ENCODE data around the gene C10orf90.
A peak's percentile ranks its signal among the peaks of the same experiment; 100 is the strongest.

The C10orf90 gene

GRCh38 chr10:126634347-126634746 is 36.1 kb downstream of the C10orf90 start:
- DNase-seq, result no peak

- no peak for DNase-seq
These were observed 37.8 kb downstream of the C10orf90 start for GRCh38 chr10:126632705-126633104.

GRCh38 chr10:126629925-126630624 is 40.4 kb downstream of the C10orf90 start:
- no peak for DNase-seq

- no peak for DNase-seq
These were observed 41.7 kb downstream of the C10orf90 start for GRCh38 chr10:126628746-126629145.

GRCh38 chr10:126621846-126622245 is 48.6 kb downstream of the C10orf90 start:
- no peak for DNase-seq

GRCh38 chr10:126618466-126618865 is 52.0 kb downstream of the C10orf90 start:
- DNase-seq, result peak; percentile 47

- no peak for DNase-seq
These were observed 52.8 kb downstream of the C10orf90 start for GRCh38 chr10:126617733-126618132.

- DNase-seq, result no peak
These were observed 53.3 kb downstream of the C10orf90 start for GRCh38 chr10:126617208-126617607.

GRCh38 chr10:126616737-126617136 is 53.8 kb downstream of the C10orf90 start:
- DNase-seq, result no peak

- no peak for DNase-seq
These were observed 59.2 kb downstream of the C10orf90 start for GRCh38 chr10:126611303-126611702.

GRCh38 chr10:126609566-126609965 is 60.9 kb downstream of the C10orf90 start:
- DNase-seq, result no peak

- no peak for DNase-seq
These were observed 70.4 kb downstream of the C10orf90 start for GRCh38 chr10:126599949-126600682.

GRCh38 chr10:126598009-126598408 is 72.5 kb downstream of the C10orf90 start:
- DNase-seq, result peak; percentile 58

- peak; percentile 42 for DNase-seq
These were observed 73.3 kb downstream of the C10orf90 start for GRCh38 chr10:126597211-126597610.

- no peak for DNase-seq
These were observed 73.9 kb downstream of the C10orf90 start for GRCh38 chr10:126596472-126597016.

GRCh38 chr10:126595160-126595559 is 75.3 kb downstream of the C10orf90 start:
- DNase-seq, result peak; percentile 9

GRCh38 chr10:126593968-126594701 is 76.4 kb downstream of the C10orf90 start:
- DNase-seq, result no peak

GRCh38 chr10:126592901-126593300 is 77.6 kb downstream of the C10orf90 start:
- DNase-seq, result no peak

- no peak for DNase-seq
These were observed 82.5 kb downstream of the C10orf90 start for GRCh38 chr10:126588024-126588423.

GRCh38 chr10:126586878-126587277 is 83.6 kb downstream of the C10orf90 start:
- DNase-seq, result no peak

- no peak for DNase-seq
These were observed 84.4 kb downstream of the C10orf90 start for GRCh38 chr10:126586128-126586527.

GRCh38 chr10:126585249-126586017 is 85.1 kb downstream of the C10orf90 start:
- DNase-seq, result no peak
